DMS 273 (cell line): ENCODE measurements around the gene SLAMF9.

Source experiments
- DNase-seq: peaks from one replicate; lab custom pipeline; 2025; ENCODE audit not compliant: unreplicated experiment; lab: John Stamatoyannopoulos, UW

The SLAMF9 gene

DNA sequence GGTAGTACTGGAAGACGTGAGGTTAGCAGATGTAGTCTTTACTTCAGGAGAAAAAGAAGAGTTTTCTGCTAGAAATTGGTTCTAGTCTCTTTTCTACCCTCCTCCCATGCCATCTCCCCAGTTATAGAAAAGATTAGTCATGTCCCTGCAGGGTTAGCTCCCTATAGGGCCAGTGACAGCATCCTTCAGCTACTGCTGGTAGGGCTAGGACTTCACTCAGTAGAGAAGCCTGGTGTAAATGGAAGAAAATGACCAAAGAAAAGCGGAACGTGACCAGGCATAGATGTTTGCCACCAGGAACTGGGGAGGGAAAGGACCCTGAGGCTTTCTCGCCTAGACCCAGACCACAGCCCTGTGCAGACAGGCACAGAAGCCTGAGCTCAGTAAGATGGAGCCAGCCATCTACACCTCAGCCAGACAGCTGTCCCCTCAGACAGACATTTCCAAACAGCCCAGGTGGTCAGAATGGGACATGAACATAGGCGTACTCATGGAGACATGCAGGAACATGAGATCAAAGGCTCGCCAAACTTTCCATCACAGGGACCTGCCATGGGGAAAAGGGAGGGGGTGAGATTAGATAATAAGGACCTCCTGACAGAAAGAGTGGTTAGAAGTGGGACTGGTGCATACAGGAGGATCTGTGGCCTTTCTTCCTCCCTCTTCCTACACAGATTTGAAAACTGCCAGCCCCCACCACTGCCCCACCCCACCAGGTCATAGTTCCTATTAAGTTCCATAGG lies 23.5 kb upstream of the SLAMF9 start:
- no peak for DNase-seq

DNA sequence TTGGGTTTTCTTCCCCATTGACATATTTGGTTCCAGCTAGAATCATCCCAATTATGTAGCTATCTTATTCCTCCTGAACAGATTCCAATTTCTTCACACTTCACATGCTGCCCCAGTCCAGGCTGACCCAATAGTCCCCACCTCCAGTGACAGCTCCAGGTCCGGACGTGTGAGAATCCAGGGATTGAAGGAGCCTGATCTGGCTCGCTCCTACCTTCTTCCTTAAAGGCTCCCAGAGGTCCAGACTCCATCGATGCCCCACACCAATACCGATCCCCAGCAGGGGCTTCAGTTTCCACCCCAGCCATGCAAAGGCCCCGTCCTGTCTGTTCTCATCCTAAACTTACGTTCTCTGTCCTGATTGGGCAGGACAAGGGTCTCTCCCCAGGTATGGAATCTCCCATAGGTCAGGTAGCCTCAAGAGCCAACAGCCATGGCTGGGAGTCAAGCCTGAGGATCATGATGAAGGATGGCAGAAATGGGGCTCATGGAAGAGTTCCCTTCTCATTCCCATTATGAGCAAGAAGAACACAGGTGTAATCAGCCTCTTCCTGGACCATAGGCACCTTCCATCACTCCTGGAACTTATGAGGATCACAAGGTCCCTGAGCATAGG lies 20.4 kb upstream of the SLAMF9 start:
- no peak for DNase-seq

DNA sequence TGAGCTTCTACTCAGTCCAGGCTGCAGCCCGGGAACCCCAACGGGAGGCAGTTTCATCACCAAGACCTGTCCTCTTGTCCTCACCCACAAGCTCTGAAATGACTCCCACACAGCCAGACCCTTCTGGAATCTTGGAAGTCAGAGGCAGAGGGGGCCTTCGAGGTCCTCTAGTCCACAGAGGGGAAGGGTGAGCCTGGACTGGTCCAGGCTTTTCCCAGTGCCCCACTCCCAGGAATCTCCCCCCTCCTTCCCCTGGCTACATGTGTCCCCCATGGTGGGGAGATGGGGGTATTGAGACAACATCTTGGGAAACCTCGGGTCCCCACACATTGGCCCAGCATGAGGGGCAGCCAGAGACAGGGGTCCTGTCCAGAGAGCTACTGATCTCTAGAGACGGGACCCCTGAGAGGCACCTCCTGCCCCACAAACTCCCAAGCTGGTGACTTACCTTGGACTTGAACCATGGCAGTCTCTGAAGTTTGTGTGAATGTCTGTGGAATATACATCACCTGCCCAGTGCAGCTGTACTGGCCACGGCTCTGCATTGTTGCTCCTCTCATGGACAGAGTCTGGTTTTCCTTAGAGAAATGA lies 19.4 kb upstream of the SLAMF9 start:
- no peak for DNase-seq

DNA sequence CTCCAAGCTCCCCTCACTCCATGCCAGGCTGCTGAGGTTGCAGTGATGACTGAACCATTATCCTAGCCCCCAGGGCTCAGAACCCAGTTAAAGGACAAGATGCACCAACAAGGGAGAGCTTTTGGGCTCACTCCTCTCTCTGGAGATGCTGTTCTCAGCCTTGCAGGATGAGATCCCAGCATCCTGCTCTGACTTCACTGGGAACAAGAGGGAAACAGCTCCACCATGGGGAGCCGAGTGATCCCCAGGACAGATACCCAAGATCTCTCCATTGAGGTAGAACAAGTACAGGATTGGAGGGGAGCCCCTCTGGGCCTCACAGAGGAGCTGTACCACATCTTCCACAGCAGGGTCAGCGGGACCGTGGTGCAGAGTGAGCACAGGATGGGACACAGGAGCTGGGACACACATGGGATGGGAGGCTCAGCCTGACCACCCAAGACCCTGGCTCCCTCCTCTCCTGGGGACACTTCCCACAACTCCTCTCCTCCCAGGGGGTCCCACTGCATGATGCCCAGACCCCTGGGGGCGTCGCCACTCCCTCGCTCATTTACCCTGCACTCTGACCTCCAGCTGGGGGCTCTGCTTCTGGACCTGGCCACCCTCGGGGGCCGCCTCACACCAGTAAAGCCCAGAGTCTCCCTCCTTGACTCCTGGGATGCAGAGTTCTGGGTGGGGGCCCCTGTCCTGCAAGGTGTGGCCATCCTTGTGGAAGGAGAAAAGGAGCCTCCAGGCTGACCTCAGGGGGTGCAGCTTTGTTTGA lies 18.6 kb upstream of the SLAMF9 start:
- no peak for DNase-seq

DNA sequence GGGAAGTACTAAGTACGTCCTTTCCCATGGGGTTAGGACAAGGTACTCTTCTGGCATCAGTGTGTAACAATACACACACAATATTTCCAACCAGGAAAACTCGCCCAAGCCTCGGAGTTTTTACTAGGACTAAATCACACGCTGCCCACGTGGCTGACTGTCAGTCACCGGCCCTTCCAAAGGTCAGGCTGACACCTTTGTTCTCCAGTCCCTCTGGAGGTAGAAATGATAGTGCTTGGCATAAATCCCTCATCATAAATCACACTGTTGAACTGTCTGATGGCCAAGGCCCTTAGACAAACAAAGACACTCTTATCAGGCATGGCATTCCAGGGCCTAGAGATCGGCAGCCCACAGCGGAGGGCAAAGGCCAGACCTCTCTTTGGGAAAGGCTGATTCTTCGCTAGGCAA lies 16.9 kb upstream of the SLAMF9 start:
- DNase-seq = no peak

DNA sequence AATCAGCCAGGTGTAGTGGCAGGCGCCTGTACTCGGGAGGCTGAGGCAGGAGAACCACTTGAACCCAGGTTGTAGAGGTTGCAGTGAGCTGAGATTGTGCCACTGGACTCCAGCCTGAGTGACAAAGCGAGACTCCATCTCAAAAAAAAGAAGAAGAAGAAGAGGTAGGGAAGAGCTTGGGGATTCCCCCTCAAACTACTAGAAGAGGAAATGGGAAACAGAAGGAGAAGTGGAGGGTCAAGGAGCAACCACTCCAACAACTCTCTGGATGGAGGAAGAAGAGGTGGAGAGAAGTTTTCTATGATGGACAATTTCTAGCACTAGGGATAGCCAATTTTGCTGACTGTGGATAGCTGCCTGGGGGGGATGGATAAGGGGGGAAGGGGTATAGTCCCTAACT lies 14.9 kb upstream of the SLAMF9 start:
- no peak for DNase-seq

DNA sequence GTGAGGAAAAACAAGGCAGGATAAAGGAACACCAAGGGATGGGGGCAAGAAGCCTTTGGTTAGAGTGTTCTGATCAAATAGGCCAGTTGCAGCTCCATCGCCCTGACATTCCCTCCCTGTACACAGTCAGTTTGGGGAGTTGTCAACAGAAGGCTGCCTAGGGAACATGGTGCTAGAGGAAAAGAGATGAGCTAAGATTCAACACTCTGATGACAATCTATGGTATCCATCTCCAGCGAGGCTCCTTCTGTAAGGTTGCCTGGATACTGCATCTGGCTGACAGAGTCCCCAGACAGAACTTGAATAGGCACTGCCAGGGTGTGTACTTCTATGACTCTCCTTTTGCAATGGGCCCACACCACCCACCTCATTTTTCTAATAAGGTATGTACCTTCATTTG lies 11.2 kb upstream of the SLAMF9 start:
- no peak for DNase-seq

DNA sequence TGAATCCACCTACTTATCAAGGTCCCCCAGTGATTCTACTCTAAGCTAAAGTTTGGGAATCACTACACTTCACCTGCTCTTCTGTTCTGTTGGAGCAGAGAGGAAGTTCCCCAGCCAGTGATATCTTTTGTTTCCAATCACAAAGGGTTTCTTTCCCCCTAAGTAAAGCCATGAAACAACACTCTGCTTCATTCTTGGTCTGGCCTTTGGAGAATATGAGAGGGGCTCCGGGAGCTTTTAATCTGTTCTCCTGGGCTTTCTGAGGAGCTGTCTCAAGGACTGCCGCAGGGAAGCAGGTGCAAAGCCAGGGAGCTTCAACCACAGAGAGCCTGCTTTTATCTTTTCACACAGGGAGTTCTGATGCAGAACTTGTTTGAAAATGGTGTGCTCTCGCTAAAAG lies 10.1 kb upstream of the SLAMF9 start:
- no peak for DNase-seq

DNA sequence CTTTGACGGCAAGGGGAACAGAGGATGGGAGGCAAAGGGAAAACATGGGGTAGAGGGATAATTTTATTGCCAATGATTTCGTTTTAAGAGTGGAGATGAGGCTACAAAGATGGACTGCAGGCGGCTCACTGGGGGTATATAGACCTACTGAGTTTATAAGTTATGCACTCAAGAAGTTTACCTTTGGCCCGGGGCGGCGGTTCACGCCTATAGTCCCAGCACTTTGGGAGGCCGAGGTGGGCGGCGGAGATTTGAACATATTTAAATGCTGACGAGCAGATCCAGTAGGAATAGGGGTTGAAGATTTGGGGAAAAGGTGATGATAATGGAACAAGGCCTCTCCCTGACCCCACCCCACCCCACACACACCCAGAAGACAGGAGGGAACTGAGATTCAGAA lies 8.1 kb upstream of the SLAMF9 start:
- DNase-seq = no peak

DNA sequence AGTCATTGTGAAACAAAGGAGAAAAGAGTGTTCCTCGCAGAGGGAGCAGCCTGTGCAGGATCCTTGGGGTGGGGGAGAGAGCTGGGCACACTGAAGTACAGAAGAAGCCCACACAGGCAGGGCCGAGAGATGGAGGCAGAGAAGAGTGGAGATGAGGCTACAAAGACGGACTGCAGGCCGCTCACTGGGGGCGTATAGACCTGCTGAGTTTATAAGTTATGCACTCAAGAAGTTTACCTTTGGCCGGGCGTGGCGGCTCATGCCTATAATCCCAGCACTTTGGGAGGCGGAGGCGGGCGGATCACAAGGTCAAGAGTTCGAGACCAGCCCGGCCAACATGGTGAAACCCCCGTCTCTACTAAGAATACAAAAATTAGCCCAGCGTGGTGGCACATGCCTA lies 7.6 kb upstream of the SLAMF9 start:
- DNase-seq = no peak

DNA sequence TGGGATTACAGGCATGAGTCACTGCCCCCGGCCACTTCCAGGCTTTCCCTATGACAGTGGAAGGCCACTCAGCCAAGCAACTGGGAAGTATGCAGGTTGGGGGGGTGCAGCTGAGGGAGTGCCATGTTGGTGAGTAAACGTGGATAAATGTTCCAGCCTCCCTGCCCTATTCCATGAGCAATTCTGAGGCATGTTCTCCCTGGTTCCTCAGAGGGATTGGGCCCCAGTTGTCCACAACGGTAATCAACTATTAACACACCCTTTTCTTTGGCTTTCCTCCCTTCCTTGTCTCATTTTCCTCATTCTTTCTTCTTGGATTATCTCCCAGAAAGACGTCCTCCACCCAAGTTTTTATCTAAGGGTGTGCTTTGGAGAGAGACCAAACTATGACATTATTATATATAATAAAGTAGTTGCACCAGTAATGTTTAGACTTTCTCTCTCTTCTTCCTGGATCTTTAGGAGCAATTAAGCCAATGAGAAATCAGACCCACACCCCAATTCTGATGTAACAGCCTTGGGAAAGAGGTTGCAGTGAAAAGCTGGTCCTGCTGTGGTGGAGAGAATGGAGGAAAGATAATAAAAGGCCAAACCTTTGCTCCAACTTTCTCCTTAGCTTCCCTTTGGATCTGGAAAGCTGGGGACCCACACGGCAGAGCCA lies 6.8 kb upstream of the SLAMF9 start:
- DNase-seq = no peak

DNA sequence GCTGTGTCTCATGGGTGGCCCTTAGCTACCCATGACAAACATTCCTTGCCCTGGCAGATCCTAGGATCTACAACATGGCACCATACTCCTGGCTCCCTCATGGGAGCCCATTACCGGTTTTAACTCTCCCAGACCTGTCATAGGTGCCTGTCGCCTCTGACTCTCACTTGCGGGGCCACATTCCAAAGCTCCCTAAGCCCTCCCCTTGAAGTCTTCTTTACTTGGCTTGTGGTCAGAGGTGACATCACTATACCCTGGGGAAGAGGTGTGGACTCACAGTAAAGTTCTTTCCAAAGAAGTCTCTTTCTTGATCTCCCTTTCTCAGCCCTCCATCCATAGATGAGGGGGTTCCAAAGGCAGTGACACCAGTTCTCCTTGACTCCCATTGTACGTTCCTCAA lies 5.4 kb upstream of the SLAMF9 start:
- no peak for DNase-seq

DNA sequence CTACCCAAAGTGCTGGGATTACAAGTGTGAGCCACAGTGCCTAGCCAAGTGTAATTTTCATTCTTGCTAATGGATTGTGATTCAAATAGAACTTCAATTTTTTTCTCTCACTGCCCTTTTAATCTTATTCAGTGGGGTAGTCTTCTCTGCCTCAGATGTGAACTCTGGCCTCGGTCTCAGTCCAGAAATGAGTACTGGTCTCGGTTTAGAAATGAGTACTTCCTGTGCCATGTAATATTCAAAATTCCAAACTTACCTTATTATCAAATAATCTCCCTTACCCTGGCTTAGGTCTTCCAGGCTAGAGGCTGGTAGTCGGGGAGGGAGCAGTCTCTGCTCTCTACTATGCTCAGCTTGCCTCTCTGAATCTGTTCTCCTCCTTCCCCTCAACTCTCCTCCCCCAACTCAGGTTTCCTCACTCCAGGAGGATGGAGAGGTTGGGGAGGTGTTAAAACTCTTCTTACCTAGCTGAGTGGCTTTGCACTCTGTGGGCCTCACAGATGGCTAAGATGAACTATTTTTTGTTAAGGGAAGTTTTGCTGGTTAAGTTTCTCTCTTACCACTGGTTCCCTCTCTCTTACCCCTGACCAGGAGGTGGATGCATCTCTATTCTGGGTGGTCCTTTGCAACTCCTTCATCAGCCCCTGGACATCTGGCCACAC lies 4.8 kb upstream of the SLAMF9 start:
- DNase-seq = no peak

DNA sequence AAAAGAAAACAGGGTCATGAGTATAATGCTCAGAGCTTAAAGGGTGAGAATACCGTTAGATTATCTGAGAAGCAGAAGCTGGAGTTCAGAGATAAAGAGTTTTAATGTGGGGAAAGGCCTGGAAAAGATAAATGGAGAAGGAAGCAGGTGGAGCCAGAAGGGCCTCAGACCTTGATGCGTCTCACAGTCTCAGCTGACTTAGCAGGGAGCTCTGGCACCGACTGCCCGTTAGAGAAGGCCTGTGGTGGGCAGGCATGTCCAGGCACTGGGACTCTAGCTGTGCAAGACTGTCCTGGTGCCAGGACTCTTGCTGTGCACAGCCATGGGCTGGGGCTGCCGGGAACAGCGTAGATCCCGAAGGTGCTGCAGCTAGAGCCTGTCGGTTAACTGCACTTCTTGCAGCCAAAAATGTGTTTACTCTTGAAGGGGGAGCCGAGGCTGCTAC lies 3.8 kb upstream of the SLAMF9 start:
- DNase-seq = no peak

DNA sequence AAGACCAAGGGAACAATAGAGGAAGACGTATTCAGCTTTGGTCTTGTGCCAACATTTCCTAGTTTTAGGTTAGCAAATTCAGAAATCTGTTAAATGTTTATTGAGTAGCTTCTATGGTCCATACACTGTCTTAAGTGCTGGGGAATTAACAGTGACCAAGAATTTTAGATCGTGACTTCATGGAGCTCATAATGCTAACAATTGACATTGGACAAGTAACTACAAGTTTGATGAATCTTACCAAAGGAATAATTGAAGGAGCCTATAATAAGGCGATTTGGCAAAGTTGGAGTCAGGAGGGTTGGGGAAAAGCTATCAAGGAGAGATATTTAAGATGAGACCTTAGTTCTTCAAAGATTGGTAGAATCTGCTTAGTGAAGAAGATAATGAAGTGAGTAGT lies 1.4 kb upstream of the SLAMF9 start:
- DNase-seq = no peak

DNA sequence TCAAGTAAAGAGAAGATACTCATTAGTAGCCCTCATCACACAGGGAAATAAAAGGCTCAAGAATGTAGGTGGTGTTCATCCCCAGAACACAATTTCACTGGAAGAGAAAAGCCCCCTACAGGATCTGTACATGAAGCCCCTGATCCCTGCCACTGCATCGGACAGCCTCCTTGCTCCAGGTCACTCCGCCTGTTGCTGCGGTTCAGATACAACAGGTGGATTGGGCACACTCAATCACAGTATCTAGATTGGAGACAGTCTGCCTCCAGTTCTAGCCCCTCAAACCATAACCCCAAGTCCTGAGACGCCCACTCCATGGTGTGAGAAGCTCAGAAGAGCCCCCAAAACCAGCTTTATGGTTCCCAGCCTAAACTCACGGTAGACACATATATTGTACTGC lies 1.1 kb downstream of the SLAMF9 start:
- DNase-seq = no peak

DNA sequence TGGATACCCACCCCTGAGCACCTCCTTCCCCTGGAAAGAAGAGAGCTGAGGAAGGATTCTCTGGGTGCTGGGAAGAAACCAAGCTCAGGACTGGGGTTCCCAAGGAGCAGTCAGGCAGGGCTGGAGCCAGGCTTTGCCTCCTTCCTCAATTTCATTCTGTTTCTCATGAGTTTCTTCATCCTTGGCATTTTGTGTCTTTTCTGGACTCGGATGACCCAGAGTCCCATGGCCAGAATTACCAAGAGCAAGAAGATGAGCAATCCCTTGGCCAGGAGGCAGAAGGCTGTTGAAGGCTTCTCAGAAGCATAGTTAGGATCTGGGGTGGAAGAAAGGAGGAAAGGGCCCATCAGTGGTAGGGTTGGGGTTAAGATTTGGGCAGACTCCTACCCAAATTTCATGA lies 2.5 kb downstream of the SLAMF9 start:
- DNase-seq = no peak

DNA sequence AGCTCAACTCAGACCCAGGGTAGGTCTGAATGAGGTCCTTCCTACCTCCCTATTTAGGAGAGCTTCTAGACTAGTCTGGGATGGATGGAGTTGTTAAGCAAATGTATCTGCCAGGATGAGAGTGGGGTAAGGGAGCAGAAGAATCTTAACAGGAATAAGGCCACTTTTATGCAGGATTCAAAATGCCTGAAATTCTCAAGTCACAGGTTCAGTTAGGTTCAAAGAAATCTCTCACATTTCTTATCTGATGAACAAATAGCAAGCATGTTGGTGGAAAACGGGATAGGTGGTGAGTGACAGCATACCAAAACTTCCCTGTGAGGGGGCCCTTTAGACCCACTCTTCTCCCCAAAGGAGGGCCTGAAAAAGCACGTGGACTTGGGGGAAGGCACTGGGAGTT lies 3.0 kb downstream of the SLAMF9 start:
- DNase-seq = no peak

DNA sequence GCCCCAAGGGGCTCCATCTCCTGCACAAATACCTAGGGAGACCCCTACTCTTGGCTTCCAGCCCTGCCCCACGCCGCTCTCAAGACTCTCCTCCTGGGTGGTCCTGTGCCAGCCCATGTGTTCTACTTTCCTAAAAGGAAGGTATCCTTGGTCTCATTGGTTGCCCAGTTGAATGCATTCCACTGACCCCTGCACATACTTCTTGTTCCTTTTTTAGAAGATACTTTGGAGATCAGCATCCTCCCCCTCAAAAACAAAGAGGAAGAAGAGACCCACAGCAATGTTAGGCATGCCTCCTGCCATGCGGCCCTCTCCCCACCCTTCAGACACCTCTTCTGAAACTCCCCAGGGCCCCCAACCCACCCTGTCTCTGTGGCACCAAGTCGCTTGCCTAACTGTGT lies 4.1 kb downstream of the SLAMF9 start:
- DNase-seq = no peak

DNA sequence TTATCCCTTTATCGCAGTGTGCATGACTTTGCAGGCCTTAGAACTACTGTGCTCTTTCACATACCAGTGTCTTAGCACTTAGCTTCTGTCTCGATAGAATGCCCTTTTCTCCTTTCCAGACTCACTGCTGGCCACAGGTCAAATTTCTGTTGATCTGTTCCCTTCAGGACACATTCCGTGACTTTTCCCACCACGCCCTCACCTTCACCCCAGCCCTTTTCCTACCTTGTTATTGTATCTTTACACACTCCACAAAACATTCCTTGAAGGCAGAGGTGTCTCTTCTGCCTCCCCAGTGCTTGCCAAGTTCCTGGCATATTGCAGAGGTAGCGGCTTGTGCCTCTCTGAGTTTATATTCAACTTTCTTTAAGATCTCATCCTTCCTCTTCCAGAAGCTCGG lies 4.9 kb downstream of the SLAMF9 start:
- no peak for DNase-seq

DNA sequence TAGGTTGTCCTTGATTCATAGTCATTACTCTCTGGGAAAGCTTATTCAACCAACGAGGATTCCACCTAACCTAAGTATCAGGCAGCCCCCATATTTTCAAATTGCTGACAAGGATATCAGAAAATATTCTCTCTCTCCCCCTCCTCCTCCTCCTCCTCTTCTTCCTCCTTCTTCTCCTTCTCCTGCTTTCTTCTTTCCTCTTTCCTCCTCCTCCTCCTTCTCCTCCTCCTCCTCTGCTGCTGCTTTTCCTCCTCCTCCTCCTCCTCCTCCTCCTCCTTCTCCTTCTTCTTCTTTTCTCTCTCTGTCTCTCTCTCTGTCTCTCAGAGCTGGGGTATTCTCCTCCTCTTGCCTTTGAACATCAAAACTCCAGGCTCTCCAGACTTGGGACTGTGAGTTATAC lies 6.1 kb downstream of the SLAMF9 start:
- no peak for DNase-seq
